Loucy (cell line): ENCODE results near the gene NINL.

Experiments used
- H2AFZ ChIP-seq: fragments of 200-600 bp; sonication (generic); 2 replicates; pipeline ENCODE4 v1.6.0; 2016; ENCODE audit warnings: antibody characterized with exemption, mild to moderate bottlenecking, low read length, moderate library complexity
- H3F3A ChIP-seq: fragments of 200-600 bp; 2 replicates; pipeline ENCODE4 v1.6.0; 2016; ENCODE audit warnings: antibody characterized with exemption, low read depth, mild to moderate bottlenecking
- H3K27me3 ChIP-seq: fragments of 200-600 bp; sonication (generic); 2 replicates; pipeline ENCODE4 v1.6.1; 2014; ENCODE audit warnings: low read length, mild to moderate bottlenecking; ENCODE audit not compliant: insufficient read depth, poor library complexity, severe bottlenecking
- H3K36me3 ChIP-seq: fragments of 200-600 bp; sonication (generic); 2 replicates; pipeline ENCODE4 v1.6.1; 2016; ENCODE audit warnings: low read length; ENCODE audit not compliant: insufficient read depth
- H3K4me1 ChIP-seq: fragments of 200-600 bp; sonication (generic); 2 replicates; pipeline ENCODE4 v1.5.1; 2014; ENCODE audit warnings: low read length, mild to moderate bottlenecking; ENCODE audit not compliant: insufficient read depth, poor library complexity, severe bottlenecking
- H3K4me2 ChIP-seq: fragments of 200-600 bp; sonication (generic); 2 replicates; pipeline ENCODE4 v1.6.0; 2014; ENCODE audit warnings: antibody characterized with exemption, low read length, low read depth, mild to moderate bottlenecking; ENCODE audit not compliant: poor library complexity, severe bottlenecking
- H3K4me3 ChIP-seq: fragments of 200-600 bp; sonication (generic); 2 replicates; pipeline ENCODE4 v1.5.1; 2014; ENCODE audit warnings: low read length, mild to moderate bottlenecking, mixed read lengths; ENCODE audit not compliant: poor library complexity, severe bottlenecking
- H3K79me2 ChIP-seq: fragments of 200-600 bp; sonication (generic); 2 replicates; pipeline ENCODE4 v1.6.1; 2014; ENCODE audit warnings: low read length; ENCODE audit not compliant: insufficient read depth
- H3K9ac ChIP-seq: fragments of 200-600 bp; sonication (generic); 2 replicates; pipeline ENCODE4 v1.6.0; 2014; ENCODE audit warnings: mild to moderate bottlenecking, low read depth, low read length, moderate library complexity; ENCODE audit not compliant: poor library complexity, severe bottlenecking
- H3K9me2 ChIP-seq: fragments of 200-600 bp; sonication (generic); replicated peaks from 2 replicates; pipeline ENCODE4 v1.6.1; 2016; ENCODE audit warnings: low read depth, low read length, mixed read lengths
- H3K9me3 ChIP-seq: fragments of 200-600 bp; sonication (generic); 2 replicates; pipeline ENCODE4 v1.6.1; 2014; ENCODE audit warnings: mild to moderate bottlenecking, antibody characterized with exemption, low read length, low read depth; ENCODE audit not compliant: insufficient read depth
- H4K20me1 ChIP-seq: fragments of 200-600 bp; sonication (generic); 2 replicates; pipeline ENCODE4 v1.6.0; 2014; ENCODE audit warnings: antibody characterized with exemption, low read length, mild to moderate bottlenecking; ENCODE audit not compliant: insufficient read depth, poor library complexity, severe bottlenecking
- EZH2phosphoT487 ChIP-seq: fragments of 200-600 bp; IDR thresholded peaks from 2 replicates; pipeline ENCODE4 v1.6.1; 2018; ENCODE audit warnings: antibody characterized with exemption, mild to moderate bottlenecking, moderate library complexity, borderline replicate concordance
- TF ChIP-seq, protein P1 (sequence below): fragments of 200-600 bp; sonication (generic); conservative IDR thresholded peaks from 2 replicates; pipeline ENCODE4 v1.5.1; 2014; ENCODE audit warnings: mild to moderate bottlenecking, antibody characterized with exemption, low read length

Gene NINL

DNA sequence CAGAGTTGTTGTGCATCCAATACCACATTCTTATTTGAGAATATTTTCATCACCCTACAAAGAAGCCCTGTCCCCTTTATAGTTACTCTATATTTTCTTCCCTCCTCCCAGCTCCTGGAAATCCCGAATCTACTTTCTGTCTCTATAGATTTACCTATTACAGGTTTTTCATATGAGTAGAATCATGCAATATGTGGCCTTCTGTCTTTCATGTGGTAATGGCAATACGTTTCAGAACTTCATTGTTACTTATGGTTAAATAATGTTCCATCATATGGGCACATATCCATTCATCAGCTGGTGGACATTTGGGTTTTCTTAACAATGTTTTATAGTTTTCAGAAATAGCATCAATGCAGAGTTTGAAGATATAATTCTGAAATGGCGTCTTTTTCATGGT lies 160.8 kb downstream of the NINL start:
- H3K79me2 ChIP-seq: no peaks in the 10 kb centered on the region
- peaks cover 21% of the 10 kb centered on the region for H3K36me3 ChIP-seq

DNA sequence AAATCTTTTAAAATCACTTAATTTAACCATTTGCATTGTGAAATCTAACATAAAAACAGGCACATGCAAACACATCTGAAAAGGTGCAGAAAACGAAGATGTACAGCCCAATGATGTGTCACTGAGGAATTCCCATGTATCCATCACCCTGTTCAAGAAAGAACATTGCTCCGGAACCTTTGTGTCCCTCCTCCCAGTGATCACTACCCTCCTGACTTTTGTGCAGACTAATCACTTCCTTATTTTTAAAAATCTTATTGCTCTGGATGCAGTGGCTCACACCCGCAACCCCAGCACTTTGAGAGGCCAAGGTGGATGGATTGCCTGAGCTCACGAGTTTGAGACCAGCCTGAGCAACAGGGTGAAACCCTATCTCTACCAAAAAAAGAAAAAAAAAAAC lies 163.3 kb downstream of the NINL start:
- H3K9me3 ChIP-seq: no peaks in the 10 kb centered on the region
- no peaks in the 10 kb centered on the region for H3K79me2 ChIP-seq
- H3K4me3 ChIP-seq: no peak overlapping the region
- H3K9me2 ChIP-seq: no peaks in the 10 kb centered on the region
- no peaks in the 10 kb centered on the region for H3K4me1 ChIP-seq
- no peak overlapping the region for H3K9ac ChIP-seq
- no peaks in the 10 kb centered on the region for H3K27me3 ChIP-seq
- H3K4me2 ChIP-seq: no peak overlapping the region
- no peaks in the 10 kb centered on the region for H4K20me1 ChIP-seq
- H3F3A ChIP-seq: no peaks in the 10 kb centered on the region
- no peak for TF ChIP-seq EZH2phosphoT487
- TF ChIP-seq, protein P1, sequence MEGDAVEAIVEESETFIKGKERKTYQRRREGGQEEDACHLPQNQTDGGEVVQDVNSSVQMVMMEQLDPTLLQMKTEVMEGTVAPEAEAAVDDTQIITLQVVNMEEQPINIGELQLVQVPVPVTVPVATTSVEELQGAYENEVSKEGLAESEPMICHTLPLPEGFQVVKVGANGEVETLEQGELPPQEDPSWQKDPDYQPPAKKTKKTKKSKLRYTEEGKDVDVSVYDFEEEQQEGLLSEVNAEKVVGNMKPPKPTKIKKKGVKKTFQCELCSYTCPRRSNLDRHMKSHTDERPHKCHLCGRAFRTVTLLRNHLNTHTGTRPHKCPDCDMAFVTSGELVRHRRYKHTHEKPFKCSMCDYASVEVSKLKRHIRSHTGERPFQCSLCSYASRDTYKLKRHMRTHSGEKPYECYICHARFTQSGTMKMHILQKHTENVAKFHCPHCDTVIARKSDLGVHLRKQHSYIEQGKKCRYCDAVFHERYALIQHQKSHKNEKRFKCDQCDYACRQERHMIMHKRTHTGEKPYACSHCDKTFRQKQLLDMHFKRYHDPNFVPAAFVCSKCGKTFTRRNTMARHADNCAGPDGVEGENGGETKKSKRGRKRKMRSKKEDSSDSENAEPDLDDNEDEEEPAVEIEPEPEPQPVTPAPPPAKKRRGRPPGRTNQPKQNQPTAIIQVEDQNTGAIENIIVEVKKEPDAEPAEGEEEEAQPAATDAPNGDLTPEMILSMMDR: no peak
- H2AFZ ChIP-seq: no peak overlapping the region
- peaks cover 25% of the 10 kb centered on the region; the same call in 1 of the 2 replicates for H3K36me3 ChIP-seq

More for the DNA sequence above, 160.8 kb downstream of the NINL start:
- H4K20me1 ChIP-seq: no peaks in the 10 kb centered on the region
- TF ChIP-seq, protein P1: no peak
- TF ChIP-seq EZH2phosphoT487: no peak
- H3K4me1 ChIP-seq: no peaks in the 10 kb centered on the region
- no peak overlapping the region for H2AFZ ChIP-seq
- H3F3A ChIP-seq: no peaks in the 10 kb centered on the region
- H3K9me2 ChIP-seq: no peaks in the 10 kb centered on the region
- H3K27me3 ChIP-seq: no peaks in the 10 kb centered on the region
- no peak overlapping the region for H3K9ac ChIP-seq
- H3K4me2 ChIP-seq: no peak overlapping the region
- H3K4me3 ChIP-seq: no peak overlapping the region
- H3K9me3 ChIP-seq: no peaks in the 10 kb centered on the region

DNA sequence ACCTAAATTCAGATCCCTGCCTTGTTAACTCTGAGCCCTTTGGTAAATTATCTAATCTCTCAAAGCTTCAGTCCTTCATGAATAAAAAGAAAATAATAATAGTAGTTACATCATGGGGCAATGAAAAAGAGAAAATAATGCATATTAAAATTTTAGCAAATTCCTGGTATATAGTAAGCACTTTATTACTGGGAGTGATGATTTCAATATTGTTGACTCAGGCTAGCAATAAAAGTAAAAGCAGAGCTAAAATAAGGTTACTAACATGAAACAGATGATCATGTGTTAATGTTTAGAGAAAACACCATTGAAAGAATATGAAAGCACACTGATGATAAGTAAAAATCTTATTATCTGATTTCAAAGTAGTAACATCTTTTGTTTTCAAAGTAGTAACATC lies 164.2 kb downstream of the NINL start:
- no peak overlapping the region for H3K9ac ChIP-seq
- no peaks in the 10 kb centered on the region for H3K4me1 ChIP-seq
- TF ChIP-seq, protein P1: no peak
- TF ChIP-seq EZH2phosphoT487: no peak
- H3K4me3 ChIP-seq: no peak overlapping the region
- H3K36me3 ChIP-seq: peaks cover 18% of the 10 kb centered on the region; the same call in 1 of the 2 replicates
- H3K79me2 ChIP-seq: no peaks in the 10 kb centered on the region
- no peaks in the 10 kb centered on the region for H3K9me3 ChIP-seq
- H4K20me1 ChIP-seq: no peaks in the 10 kb centered on the region
- H2AFZ ChIP-seq: no peak overlapping the region
- no peaks in the 10 kb centered on the region for H3K9me2 ChIP-seq
- H3K4me2 ChIP-seq: no peak overlapping the region
- no peaks in the 10 kb centered on the region for H3F3A ChIP-seq
- H3K27me3 ChIP-seq: no peaks in the 10 kb centered on the region
